ENCODE data around the gene PAM.

DNA sequence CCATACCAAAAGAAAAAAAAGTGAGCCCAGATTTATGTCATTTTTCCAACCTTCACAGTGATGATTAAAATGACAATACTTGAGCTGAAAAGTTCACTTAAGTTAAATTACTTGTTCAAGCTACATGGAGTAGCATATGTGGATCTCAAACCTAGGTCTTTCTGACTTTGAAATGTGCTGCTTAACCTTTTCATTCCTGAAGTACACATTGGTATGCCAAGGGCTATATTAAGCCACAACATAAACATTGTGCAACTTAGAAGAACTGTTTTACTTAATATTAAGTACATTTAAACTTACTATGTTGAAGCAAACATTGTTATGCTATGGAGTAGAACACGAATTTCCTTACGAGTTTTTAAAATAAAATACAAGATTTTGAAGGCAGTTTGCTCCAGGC lies 259.9 kb downstream of the PAM start:
- TF ChIP-seq EP300 (IDR thresholded peaks at IDR 0.05; ENCODE audit: low read depth) (no peak), POLR2A (IDR thresholded peaks at IDR 0.05) (no peak), POLR2AphosphoS5 (IDR thresholded peaks at IDR 0.05) (no peak)
- TF ChIP-seq, protein P1, sequence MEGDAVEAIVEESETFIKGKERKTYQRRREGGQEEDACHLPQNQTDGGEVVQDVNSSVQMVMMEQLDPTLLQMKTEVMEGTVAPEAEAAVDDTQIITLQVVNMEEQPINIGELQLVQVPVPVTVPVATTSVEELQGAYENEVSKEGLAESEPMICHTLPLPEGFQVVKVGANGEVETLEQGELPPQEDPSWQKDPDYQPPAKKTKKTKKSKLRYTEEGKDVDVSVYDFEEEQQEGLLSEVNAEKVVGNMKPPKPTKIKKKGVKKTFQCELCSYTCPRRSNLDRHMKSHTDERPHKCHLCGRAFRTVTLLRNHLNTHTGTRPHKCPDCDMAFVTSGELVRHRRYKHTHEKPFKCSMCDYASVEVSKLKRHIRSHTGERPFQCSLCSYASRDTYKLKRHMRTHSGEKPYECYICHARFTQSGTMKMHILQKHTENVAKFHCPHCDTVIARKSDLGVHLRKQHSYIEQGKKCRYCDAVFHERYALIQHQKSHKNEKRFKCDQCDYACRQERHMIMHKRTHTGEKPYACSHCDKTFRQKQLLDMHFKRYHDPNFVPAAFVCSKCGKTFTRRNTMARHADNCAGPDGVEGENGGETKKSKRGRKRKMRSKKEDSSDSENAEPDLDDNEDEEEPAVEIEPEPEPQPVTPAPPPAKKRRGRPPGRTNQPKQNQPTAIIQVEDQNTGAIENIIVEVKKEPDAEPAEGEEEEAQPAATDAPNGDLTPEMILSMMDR (IDR thresholded peaks at IDR 0.05) = no peak

Measured in transverse colon (tissue), 4 donors.